Smooth muscle cell (in vitro differentiated cells): ENCODE data around the gene RPAP2. TPM values are rescaled to one million over a fixed set of nuclear protein-coding genes. Genes with fewer than 3 reads are reported as not detected.

Experiments
- DNase-seq: peaks from one replicate; lab custom pipeline; 2025; ENCODE audit not compliant: unreplicated experiment; lab: John Stamatoyannopoulos, UW
- H2AFZ ChIP-seq: fragments of 200-600 bp; sonication (generic); 2 replicates; pipeline ENCODE4 v1.6.0; 2016; ENCODE audit warnings: antibody characterized with exemption, low read depth, mild to moderate bottlenecking
- H3F3A ChIP-seq: fragments of 200-600 bp; sonication (generic); 2 replicates; pipeline ENCODE4 v1.6.0; 2017; ENCODE audit warnings: antibody characterized with exemption, low read depth
- H3K27ac ChIP-seq: fragments of 200-600 bp; sonication (generic); 2 replicates; pipeline ENCODE4 v1.5.1; 2016; ENCODE audit warnings: low read depth, mild to moderate bottlenecking
- H3K27me3 ChIP-seq: fragments of 200-600 bp; sonication (generic); 2 replicates; pipeline ENCODE4 v1.6.1; 2016; ENCODE audit warnings: low read depth, mild to moderate bottlenecking
- H3K36me3 ChIP-seq: fragments of 200-600 bp; sonication (generic); 2 replicates; pipeline ENCODE4 v1.5.1; 2016; ENCODE audit warnings: low read depth
- H3K4me1 ChIP-seq: fragments of 200-600 bp; sonication (generic); 2 replicates; pipeline ENCODE4 v1.5.1; 2016; ENCODE audit warnings: low read depth
- H3K4me2 ChIP-seq: fragments of 200-600 bp; sonication (generic); 2 replicates; pipeline ENCODE4 v1.6.0; 2016; ENCODE audit warnings: mild to moderate bottlenecking
- H3K4me3 ChIP-seq: fragments of 200-600 bp; sonication (generic); 2 replicates; pipeline ENCODE4 v1.5.1; 2016; ENCODE audit warnings: mild to moderate bottlenecking
- H3K79me2 ChIP-seq: fragments of 200-600 bp; sonication (generic); 2 replicates; pipeline ENCODE4 v1.6.0; 2016; ENCODE audit warnings: low read depth, mild to moderate bottlenecking
- H3K9ac ChIP-seq: fragments of 200-600 bp; sonication (generic); 2 replicates; pipeline ENCODE4 v1.6.0; 2016; ENCODE audit warnings: low read depth
- H3K9me3 ChIP-seq: fragments of 200-600 bp; sonication (generic); replicated peaks from 2 replicates; pipeline ENCODE4 v1.5.1; 2016; ENCODE audit warnings: low read depth
- H4K20me1 ChIP-seq: fragments of 200-600 bp; sonication (generic); 2 replicates; pipeline ENCODE4 v1.6.0; 2016; ENCODE audit warnings: low read depth
- WGBS: methylation state at CpG from one replicate; pipeline ENCODE4 v1.1.7; 2016; ENCODE audit warnings: low lambda C conversion rate; 5-methylcytosine and 5-hydroxymethylcytosine counted together
- polyA plus RNA-seq: library from polyadenylated mRNA; unstranded; fragments of >200 nt; fragmentation: Nextera tagmentation; extraction: Ambion mirVana; gene quantifications from 2 replicates; pipeline ENCODE4 v1.2.1, GENCODE V29; 2016
- total RNA-seq: library from RNA; depleted of rRNA; stranded (reverse); fragments of >200 nt; gene quantifications from 2 replicates; pipeline ENCODE4 v1.2.3, GENCODE V29; 2014
- TF ChIP-seq, protein P1 (sequence below): fragments of 200-600 bp; sonication (generic); IDR thresholded peaks from 2 replicates; pipeline ENCODE4 v1.5.1; 2017; ENCODE audit warnings: borderline replicate concordance, mild to moderate bottlenecking, antibody characterized with exemption; ENCODE audit not compliant: insufficient read depth, poor library complexity, severe bottlenecking

The RPAP2 gene
- total and polyA plus RNA-seq, 2 experiments from 2014 or later = 18.8 to 34.2 TPM

DNA sequence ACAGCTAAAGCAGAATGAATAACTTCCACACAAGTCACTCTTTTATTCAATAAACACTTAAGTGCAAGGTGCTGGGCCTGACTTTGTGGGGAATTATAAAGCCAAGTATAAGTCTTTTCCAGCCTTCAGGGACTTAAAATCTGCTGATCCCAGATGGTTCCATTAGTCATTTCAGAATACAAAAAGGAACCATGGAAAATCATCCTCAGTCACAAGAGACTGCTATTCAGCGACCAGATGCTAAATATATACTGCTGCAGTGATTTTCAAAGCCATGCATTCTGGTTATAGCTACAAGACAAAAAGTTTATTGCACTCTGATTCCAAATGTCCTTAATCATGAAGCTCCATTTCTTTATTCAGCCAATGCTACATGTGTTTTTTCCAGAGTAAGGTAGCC, 25.8 kb upstream of the RPAP2 start:
- Histone ChIP-seq H3F3A (no peaks in the 10 kb centered on the region), H3K9me3 (no peaks in the 10 kb centered on the region), H4K20me1 (no peaks in the 10 kb centered on the region), H3K27ac (no peak overlapping the region), H3K36me3 (peaks cover 4% of the 10 kb centered on the region), H3K4me2 (no peak overlapping the region), H3K4me1 (no peaks in the 10 kb centered on the region), H3K27me3 (no peaks in the 10 kb centered on the region), H3K79me2 (no peaks in the 10 kb centered on the region), H2AFZ (no peak overlapping the region), H3K9ac (no peak overlapping the region), H3K4me3 (no peak overlapping the region)
- TF ChIP-seq, protein P1, sequence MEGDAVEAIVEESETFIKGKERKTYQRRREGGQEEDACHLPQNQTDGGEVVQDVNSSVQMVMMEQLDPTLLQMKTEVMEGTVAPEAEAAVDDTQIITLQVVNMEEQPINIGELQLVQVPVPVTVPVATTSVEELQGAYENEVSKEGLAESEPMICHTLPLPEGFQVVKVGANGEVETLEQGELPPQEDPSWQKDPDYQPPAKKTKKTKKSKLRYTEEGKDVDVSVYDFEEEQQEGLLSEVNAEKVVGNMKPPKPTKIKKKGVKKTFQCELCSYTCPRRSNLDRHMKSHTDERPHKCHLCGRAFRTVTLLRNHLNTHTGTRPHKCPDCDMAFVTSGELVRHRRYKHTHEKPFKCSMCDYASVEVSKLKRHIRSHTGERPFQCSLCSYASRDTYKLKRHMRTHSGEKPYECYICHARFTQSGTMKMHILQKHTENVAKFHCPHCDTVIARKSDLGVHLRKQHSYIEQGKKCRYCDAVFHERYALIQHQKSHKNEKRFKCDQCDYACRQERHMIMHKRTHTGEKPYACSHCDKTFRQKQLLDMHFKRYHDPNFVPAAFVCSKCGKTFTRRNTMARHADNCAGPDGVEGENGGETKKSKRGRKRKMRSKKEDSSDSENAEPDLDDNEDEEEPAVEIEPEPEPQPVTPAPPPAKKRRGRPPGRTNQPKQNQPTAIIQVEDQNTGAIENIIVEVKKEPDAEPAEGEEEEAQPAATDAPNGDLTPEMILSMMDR = no peak
- no peak for DNase-seq
- WGBS = 87% methylated on average over 1 of the region's 1 CpG

DNA sequence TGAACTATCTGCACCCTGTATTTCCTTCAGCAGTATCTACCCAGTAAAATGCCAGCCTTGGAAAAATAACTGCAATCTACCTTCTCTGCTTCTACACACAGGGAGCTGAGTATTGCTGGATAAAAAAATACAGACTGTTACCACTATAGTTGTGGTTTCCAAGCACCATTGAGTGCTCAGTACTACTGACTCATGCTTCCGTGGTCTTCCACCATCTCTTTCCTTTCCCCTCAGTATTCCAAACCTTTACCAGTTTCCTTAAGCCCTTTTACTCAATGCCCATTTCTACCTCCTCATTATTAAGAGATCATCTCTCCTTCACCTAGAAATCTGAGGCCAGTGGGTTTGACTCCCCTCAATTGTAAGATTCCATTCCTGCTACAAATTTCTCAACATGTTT, 23.9 kb upstream of the RPAP2 start:
- Histone ChIP-seq H3K9me3 (no peaks in the 10 kb centered on the region), H3K36me3 (no peaks in the 10 kb centered on the region), H3K4me3 (no peak overlapping the region), H3K9ac (no peak overlapping the region), H3K79me2 (no peaks in the 10 kb centered on the region), H3K27ac (no peak overlapping the region), H3F3A (no peaks in the 10 kb centered on the region), H3K4me1 (no peaks in the 10 kb centered on the region), H4K20me1 (no peaks in the 10 kb centered on the region), H2AFZ (no peak overlapping the region), H3K4me2 (no peak overlapping the region), H3K27me3 (no peaks in the 10 kb centered on the region)
- WGBS = 92% methylated on average over 1 of the region's 1 CpG
- no peak for DNase-seq
- TF ChIP-seq, protein P1 = no peak

DNA sequence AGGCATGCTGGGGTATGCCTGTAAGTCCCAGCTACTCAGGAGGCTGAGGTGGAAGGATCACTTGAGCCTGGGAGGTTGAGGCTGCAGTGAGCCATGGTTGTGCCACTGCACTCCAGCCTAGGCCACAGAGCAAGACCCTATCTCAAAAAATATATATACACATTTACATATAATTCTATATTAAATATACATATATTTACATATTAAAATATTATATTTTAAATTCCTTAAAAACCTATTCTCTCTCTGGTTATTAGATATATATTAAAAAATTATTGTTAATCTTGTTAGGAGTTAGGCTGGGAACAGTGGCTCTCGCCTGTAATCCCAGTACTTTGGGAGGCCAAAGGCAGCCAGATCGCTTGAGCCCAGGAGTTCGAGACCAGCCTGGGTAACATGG, 22.8 kb upstream of the RPAP2 start:
- WGBS = 98% methylated on average over 3 of the region's 3 CpGs

More for the DNA sequence above, 22.8 kb upstream of the RPAP2 start:
- Histone ChIP-seq H3K36me3 (no peaks in the 10 kb centered on the region), H3K79me2 (no peaks in the 10 kb centered on the region), H3K27me3 (no peaks in the 10 kb centered on the region), H3K9ac (no peak overlapping the region), H3F3A (no peaks in the 10 kb centered on the region), H4K20me1 (no peaks in the 10 kb centered on the region), H3K27ac (no peak overlapping the region), H2AFZ (no peak overlapping the region), H3K9me3 (no peaks in the 10 kb centered on the region), H3K4me3 (no peak overlapping the region), H3K4me2 (no peak overlapping the region), H3K4me1 (no peaks in the 10 kb centered on the region)
- TF ChIP-seq, protein P1 = no peak
- DNase-seq = no peak
